HL-60/S4 treated with phorbol 12-myristate 13-acetate at 8.2 ng/mL for 4 days and 3 days (cell line): ENCODE measurements around the gene SYTL3.

Source experiments
- in situ Hi-C: fragments of 300-500 bp; cut with MboI; formaldehyde crosslinking; loops from 2 replicates; pipeline ENCODE4 v1.15.0; 2022; ENCODE audit warnings: low sequenced_read_pairs

The SYTL3 gene

GRCh38 chr6:158715330-158716311, 65.8 kb downstream of the SYTL3 start:
- in situ Hi-C loops = no loop called here

GRCh38 chr6:158717341-158718330, 67.8 kb downstream of the SYTL3 start:
- in situ Hi-C loops = no loop called here

- in situ Hi-C loops = no loop called here
Observed at GRCh38 chr6:158718461-158719046, 68.7 kb downstream of the SYTL3 start.

GRCh38 chr6:158722176-158722729, 72.4 kb downstream of the SYTL3 start:
- in situ Hi-C loops = no loop called here

GRCh38 chr6:158725704-158726103, 75.8 kb downstream of the SYTL3 start:
- in situ Hi-C loops = no loop called here

GRCh38 chr6:158729906-158730540, 80.2 kb downstream of the SYTL3 start:
- in situ Hi-C loops = no loop called here

GRCh38 chr6:158730541-158730907, 80.7 kb downstream of the SYTL3 start:
- in situ Hi-C loops = no loop called here

- in situ Hi-C loops = no loop called here
Observed at GRCh38 chr6:158735009-158735408, 85.2 kb downstream of the SYTL3 start.

- in situ Hi-C loops = no loop called here
Observed at GRCh38 chr6:158737082-158737709, 87.3 kb downstream of the SYTL3 start.

- in situ Hi-C loops = no loop called here
Observed at GRCh38 chr6:158737710-158738615, 88.1 kb downstream of the SYTL3 start.

- in situ Hi-C loops = no loop called here
Observed at GRCh38 chr6:158739673-158740072, 89.8 kb downstream of the SYTL3 start.

- in situ Hi-C loops = no loop called here
Observed at GRCh38 chr6:158743033-158743651, 93.3 kb downstream of the SYTL3 start.

- in situ Hi-C loops = no loop called here
Observed at GRCh38 chr6:158744986-158745430, 95.2 kb downstream of the SYTL3 start.

- in situ Hi-C loops = no loop called here
Observed at GRCh38 chr6:158751224-158751623, 101.4 kb downstream of the SYTL3 start.

GRCh38 chr6:158751921-158752320, 102.1 kb downstream of the SYTL3 start:
- in situ Hi-C loops = no loop called here

GRCh38 chr6:158752613-158753012, 102.8 kb downstream of the SYTL3 start:
- in situ Hi-C loops = no loop called here

- in situ Hi-C loops = no loop called here
Observed at GRCh38 chr6:158753811-158754210, 104.0 kb downstream of the SYTL3 start.

GRCh38 chr6:158754738-158755137, 104.9 kb downstream of the SYTL3 start:
- in situ Hi-C loops = no loop called here
